ENCODE data around the gene GJC3.
A peak's percentile ranks its signal among the peaks of the same experiment; 100 is the strongest.

Gene GJC3

DNA sequence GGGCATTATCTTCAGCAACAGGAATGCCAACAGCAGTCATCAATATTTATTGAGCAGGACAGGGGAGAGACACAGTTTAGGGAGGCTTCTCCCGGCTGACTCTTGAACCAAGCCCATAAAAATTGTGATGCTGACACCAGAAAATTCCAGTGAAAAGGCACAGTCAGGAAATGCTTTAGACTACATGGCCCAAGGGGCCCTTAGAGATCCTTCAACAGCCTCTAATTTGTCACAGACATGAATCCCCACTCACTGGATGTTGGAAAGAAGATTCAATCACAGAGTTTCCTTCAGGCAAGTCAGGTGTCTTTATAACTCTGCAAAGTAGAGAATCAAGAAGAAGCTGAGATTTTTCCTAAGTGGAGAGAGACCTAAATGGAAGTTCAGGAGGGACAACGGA, 1.2 kb downstream of the GJC3 start:
- Histone ChIP-seq H2AFZ (no peak overlapping the region), H3K4me3 (ENCODE audit: low read depth, low read length) (no peak overlapping the region), H3K9ac (no peak overlapping the region), H3K4me2 (ENCODE audit: low read length) (no peak overlapping the region), H3K27ac (no peak overlapping the region), H3K4me1 (peaks cover 7% of the 10 kb centered on the region), H3K9me3 (ENCODE audit: control insufficient read depth, low read length) (no peaks in the 10 kb centered on the region), H3K36me3 (ENCODE audit: control insufficient read depth, insufficient read depth, low read length) (no peaks in the 10 kb centered on the region), H3K79me2 (no peaks in the 10 kb centered on the region), H3K27me3 (ENCODE audit: control insufficient read depth, insufficient read depth, low read length) (no peaks in the 10 kb centered on the region)
- TF ChIP-seq, protein P1, sequence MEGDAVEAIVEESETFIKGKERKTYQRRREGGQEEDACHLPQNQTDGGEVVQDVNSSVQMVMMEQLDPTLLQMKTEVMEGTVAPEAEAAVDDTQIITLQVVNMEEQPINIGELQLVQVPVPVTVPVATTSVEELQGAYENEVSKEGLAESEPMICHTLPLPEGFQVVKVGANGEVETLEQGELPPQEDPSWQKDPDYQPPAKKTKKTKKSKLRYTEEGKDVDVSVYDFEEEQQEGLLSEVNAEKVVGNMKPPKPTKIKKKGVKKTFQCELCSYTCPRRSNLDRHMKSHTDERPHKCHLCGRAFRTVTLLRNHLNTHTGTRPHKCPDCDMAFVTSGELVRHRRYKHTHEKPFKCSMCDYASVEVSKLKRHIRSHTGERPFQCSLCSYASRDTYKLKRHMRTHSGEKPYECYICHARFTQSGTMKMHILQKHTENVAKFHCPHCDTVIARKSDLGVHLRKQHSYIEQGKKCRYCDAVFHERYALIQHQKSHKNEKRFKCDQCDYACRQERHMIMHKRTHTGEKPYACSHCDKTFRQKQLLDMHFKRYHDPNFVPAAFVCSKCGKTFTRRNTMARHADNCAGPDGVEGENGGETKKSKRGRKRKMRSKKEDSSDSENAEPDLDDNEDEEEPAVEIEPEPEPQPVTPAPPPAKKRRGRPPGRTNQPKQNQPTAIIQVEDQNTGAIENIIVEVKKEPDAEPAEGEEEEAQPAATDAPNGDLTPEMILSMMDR (IDR thresholded peaks at IDR 0.05) = no peak

DNA sequence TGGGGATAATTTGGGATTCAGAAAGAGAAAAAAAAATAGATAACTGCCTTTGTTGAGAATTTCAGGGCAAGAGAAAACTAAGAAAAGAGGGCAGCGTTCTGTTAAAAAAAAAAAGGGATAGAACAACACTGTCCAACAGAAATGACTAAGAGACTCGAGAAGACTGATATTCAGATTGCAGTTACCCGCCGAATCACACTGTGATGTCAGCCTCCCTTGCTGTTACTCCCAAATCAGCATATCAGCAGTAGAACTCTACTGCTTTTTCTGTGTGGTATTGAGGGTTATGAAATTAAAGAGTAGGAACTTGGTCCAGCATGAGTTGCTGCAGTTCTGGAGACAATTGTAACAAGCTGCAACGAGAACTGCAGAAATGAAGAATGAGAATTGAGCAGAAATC, 1.9 kb downstream of the GJC3 start:
- no peaks in the 10 kb centered on the region for H3K79me2 ChIP-seq
- H3K27ac ChIP-seq = no peak overlapping the region
- TF ChIP-seq, protein P1 (IDR thresholded peaks at IDR 0.05) = no peak
- H3K9ac ChIP-seq = no peak overlapping the region
- H2AFZ ChIP-seq = no peak overlapping the region
- H3K36me3 ChIP-seq (ENCODE audit: control insufficient read depth, insufficient read depth, low read length) = no peaks in the 10 kb centered on the region
- H3K27me3 ChIP-seq (ENCODE audit: control insufficient read depth, insufficient read depth, low read length) = no peaks in the 10 kb centered on the region
- H3K4me3 ChIP-seq (ENCODE audit: low read depth, low read length) = no peak overlapping the region
- no peak overlapping the region for H3K4me2 ChIP-seq (ENCODE audit: low read length)
- H3K9me3 ChIP-seq (ENCODE audit: control insufficient read depth, low read length) = no peaks in the 10 kb centered on the region
- peaks cover 7% of the 10 kb centered on the region for H3K4me1 ChIP-seq

DNA sequence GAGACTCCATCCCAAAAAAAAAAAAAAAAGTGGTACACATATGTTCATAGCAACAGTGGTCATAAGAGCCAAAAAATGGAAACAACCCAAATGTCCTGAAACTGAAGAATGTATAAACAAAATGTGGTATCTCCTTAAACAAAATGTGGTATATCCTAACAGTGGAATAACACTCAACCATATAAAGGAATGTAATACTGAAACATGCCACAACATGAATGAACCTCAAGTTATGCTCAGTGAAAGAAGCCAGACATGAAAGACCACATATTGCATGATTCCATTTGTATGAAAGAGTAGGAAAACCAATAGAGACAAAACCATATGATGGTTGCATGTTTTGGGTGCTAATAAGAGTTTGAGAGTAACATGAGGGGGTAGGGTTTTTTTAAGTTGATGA, 3.1 kb downstream of the GJC3 start:
- Histone ChIP-seq H3K36me3 (ENCODE audit: control insufficient read depth, insufficient read depth, low read length) (no peaks in the 10 kb centered on the region), H3K27ac (no peak overlapping the region), H3K27me3 (ENCODE audit: control insufficient read depth, insufficient read depth, low read length) (no peaks in the 10 kb centered on the region), H3K4me2 (ENCODE audit: low read length) (no peak overlapping the region), H3K9me3 (ENCODE audit: control insufficient read depth, low read length) (no peaks in the 10 kb centered on the region), H3K4me3 (ENCODE audit: low read depth, low read length) (no peak overlapping the region), H2AFZ (no peak overlapping the region), H3K4me1 (peaks cover 7% of the 10 kb centered on the region), H3K79me2 (no peaks in the 10 kb centered on the region), H3K9ac (no peak overlapping the region)
- TF ChIP-seq, protein P1 (IDR thresholded peaks at IDR 0.05) = no peak

DNA sequence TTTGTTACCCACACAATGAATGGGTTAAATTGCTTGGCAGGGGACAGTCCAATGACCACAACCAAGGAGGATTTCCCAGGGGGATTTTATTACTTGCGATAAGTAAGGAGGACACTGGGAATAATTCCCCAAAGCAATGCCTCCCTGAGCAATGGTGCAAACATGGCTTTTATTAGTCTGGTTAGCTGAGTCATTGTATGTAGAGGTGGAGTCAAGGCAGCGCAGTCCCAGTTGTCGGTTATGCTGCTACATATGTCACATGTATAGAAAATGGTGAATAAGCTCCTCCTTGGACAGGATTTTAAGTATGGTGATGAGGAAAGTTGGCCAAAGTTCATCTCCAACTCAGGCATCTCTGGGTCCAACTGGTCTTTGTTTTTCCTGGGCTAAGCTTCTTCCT, 6.2 kb downstream of the GJC3 start:
- Histone ChIP-seq H3K36me3 (ENCODE audit: control insufficient read depth, insufficient read depth, low read length) (peaks cover 3% of the 10 kb centered on the region), H3K9me3 (ENCODE audit: control insufficient read depth, low read length) (no peaks in the 10 kb centered on the region), H3K27ac (no peak overlapping the region), H3K4me1 (no peaks in the 10 kb centered on the region), H2AFZ (no peak overlapping the region), H3K9ac (no peak overlapping the region), H3K79me2 (peaks cover 8% of the 10 kb centered on the region), H3K4me2 (ENCODE audit: low read length) (no peak overlapping the region), H3K4me3 (ENCODE audit: low read depth, low read length) (no peak overlapping the region), H3K27me3 (ENCODE audit: control insufficient read depth, insufficient read depth, low read length) (no peaks in the 10 kb centered on the region)
- TF ChIP-seq, protein P1 (IDR thresholded peaks at IDR 0.05) = no peak

DNA sequence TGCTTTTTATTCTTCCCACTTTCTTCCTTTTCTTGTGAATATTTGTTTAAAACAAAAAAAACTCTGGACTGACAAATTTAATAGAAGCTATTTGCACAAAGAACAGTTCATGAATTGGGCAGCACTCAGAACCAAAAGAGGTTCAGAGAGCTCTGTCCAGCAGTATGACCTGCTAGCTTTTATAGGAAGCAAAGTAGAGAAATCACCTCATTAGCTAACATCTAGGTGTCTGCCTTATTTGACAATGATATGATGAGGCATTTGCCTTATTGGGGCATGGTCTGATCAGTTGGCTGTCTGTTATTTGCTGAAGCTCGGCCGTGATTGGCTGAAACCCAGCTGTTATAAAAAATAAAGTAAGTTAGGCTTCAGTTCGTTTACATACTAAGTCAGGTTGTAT, 9.3 kb downstream of the GJC3 start:
- no peak overlapping the region for H3K9ac ChIP-seq
- no peaks in the 10 kb centered on the region for H3K27me3 ChIP-seq (ENCODE audit: control insufficient read depth, insufficient read depth, low read length)
- TF ChIP-seq, protein P1 (IDR thresholded peaks at IDR 0.05) = no peak
- H3K4me3 ChIP-seq (ENCODE audit: low read depth, low read length) = peak overlapping the region; percentile 71
- no peaks in the 10 kb centered on the region for H3K9me3 ChIP-seq (ENCODE audit: control insufficient read depth, low read length)
- peak overlapping the region; percentile 60 for H3K4me2 ChIP-seq (ENCODE audit: low read length)
- peaks cover 23% of the 10 kb centered on the region for H3K79me2 ChIP-seq
- H3K36me3 ChIP-seq (ENCODE audit: control insufficient read depth, insufficient read depth, low read length) = peaks cover 3% of the 10 kb centered on the region
- H3K27ac ChIP-seq = peak overlapping the region; percentile 89
- peaks cover 7% of the 10 kb centered on the region for H3K4me1 ChIP-seq
- H2AFZ ChIP-seq = peak overlapping the region; percentile 95

All from parathyroid adenoma (tissue), 2 donors.